Tibial nerve (tissue), 4 donors: ENCODE measurements around the gene HIPK2. TPM values are rescaled to one million over a fixed set of nuclear protein-coding genes. Genes with fewer than 3 reads are reported as not detected.
A peak's percentile ranks its signal among the peaks of the same experiment; 100 is the strongest.

Source experiments
- DNase-seq, 2 donors: peaks; one replicate each; pipeline ENCODE4 v3.0.0-alpha.2; 2019; ENCODE audit warnings: low spot score in 2 of 2
- H3K27ac ChIP-seq, 4 donors: fragments of 200-600 bp; sonication (generic) in 3 of 4; one replicate each; pipeline ENCODE4 v1.5.1; 2017 to 2019; ENCODE audit warnings: mild to moderate bottlenecking in 1 of 4
- H3K27me3 ChIP-seq, 2 donors: fragments of 200-600 bp; sonication (generic) in 1 of 2; one replicate each; pipeline versions ENCODE4 v1.5.1 to v1.6.0; 2017 to 2019
- H3K36me3 ChIP-seq, 3 donors: fragments of 200-600 bp; sonication (generic); one replicate each; pipeline ENCODE4 v1.5.1; 2018 to 2019
- H3K4me1 ChIP-seq, 4 donors: fragments of 200-600 bp; sonication (generic) in 3 of 4; one replicate each; pipeline ENCODE4 v1.5.1; 2017 to 2019
- H3K4me3 ChIP-seq, 4 donors: fragments of 200-600 bp; sonication (generic) in 3 of 4; one replicate each; pipeline ENCODE4 v1.5.1; 2017 to 2019; ENCODE audit warnings: mild to moderate bottlenecking in 1 of 4, moderate library complexity in 1 of 4
- H3K9me3 ChIP-seq, 4 donors: fragments of 200-600 bp; sonication (generic) in 3 of 4; one replicate each; pipeline ENCODE4 v1.5.1; 2017 to 2019
- EP300 ChIP-seq, 2 donors: sonication (generic); formaldehyde crosslinking; IDR thresholded peaks; one replicate each; pipeline ENCODE4 v1.6.1; 2017; ENCODE audit warnings: antibody characterized with exemption in 2 of 2, mild to moderate bottlenecking in 1 of 2
- POLR2A ChIP-seq, 2 donors: fragments of 450-650 bp; IDR thresholded peaks; one replicate each; pipeline ENCODE4 v1.6.1; 2017; ENCODE audit warnings: antibody characterized with exemption in 2 of 2, mild to moderate bottlenecking in 2 of 2, moderate library complexity in 2 of 2
- WGBS, 2 donors: methylation state at CpG; one replicate each; pipeline ENCODE4 v1.1.5; 2018; 5-methylcytosine and 5-hydroxymethylcytosine counted together
- total RNA-seq, 4 donors: library from RNA; depleted of rRNA; stranded (reverse); fragments of >200 nt; gene quantifications; one replicate each; pipeline ENCODE4 v1.1.0, GENCODE V29; 2016
- TF ChIP-seq, protein P1 (sequence below), 5 experiments: fragments of 200-600 bp in 3 of 5; fragments of 450-650 bp in 2 of 5; sonication (generic) in 3 of 5; IDR thresholded peaks; one replicate each; pipeline ENCODE4 v1.5.1; 2016 to 2019; ENCODE audit warnings: antibody characterized with exemption in 5 of 5, mild to moderate bottlenecking in 3 of 5, moderate library complexity in 2 of 5

HIPK2 gene
- total RNA-seq, 4 donors from 2014 or later = 24.9 to 41.1 (median 29.7) TPM

DNA sequence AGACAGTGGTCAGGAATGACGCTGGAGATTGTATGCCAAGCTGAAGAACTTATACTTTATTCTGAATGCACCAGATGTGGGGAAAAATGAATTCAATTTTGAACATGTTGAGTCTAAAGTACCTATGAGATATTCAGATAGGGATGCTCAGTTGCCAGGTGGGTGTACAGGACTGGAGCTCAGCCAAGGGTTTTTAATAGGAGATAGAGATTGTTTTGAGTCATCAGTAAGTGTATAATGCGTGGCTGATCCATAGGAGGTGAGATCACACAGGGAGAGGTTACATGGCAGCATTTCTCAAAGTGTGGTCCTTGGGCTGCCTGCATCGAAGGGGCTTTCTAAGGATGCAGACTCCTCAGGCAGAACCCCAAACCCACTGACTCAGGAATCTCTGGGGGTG lies 6.8 kb upstream of the HIPK2 start:
- 89 to 94% methylated on average over 3 of the region's 3 CpGs for WGBS, 2 donors
- Histone ChIP-seq H3K27me3 (peaks cover 0 to 6% of the 10 kb centered on the region in 2 donors), H3K4me1 (peaks cover 0 to 4% (median 0%) of the 10 kb centered on the region in 4 donors), H3K36me3 (no peaks in the 10 kb centered on the region), H3K4me3 (no peak overlapping the region), H3K27ac (no peak overlapping the region), H3K9me3 (no peaks in the 10 kb centered on the region)
- TF ChIP-seq POLR2A (IDR thresholded peaks at IDR 0.05) (no peak), EP300 (IDR thresholded peaks at IDR 0.05) (no peak)
- TF ChIP-seq, protein P1, sequence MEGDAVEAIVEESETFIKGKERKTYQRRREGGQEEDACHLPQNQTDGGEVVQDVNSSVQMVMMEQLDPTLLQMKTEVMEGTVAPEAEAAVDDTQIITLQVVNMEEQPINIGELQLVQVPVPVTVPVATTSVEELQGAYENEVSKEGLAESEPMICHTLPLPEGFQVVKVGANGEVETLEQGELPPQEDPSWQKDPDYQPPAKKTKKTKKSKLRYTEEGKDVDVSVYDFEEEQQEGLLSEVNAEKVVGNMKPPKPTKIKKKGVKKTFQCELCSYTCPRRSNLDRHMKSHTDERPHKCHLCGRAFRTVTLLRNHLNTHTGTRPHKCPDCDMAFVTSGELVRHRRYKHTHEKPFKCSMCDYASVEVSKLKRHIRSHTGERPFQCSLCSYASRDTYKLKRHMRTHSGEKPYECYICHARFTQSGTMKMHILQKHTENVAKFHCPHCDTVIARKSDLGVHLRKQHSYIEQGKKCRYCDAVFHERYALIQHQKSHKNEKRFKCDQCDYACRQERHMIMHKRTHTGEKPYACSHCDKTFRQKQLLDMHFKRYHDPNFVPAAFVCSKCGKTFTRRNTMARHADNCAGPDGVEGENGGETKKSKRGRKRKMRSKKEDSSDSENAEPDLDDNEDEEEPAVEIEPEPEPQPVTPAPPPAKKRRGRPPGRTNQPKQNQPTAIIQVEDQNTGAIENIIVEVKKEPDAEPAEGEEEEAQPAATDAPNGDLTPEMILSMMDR (IDR thresholded peaks at IDR 0.05) = no peak
- no peak for DNase-seq

DNA sequence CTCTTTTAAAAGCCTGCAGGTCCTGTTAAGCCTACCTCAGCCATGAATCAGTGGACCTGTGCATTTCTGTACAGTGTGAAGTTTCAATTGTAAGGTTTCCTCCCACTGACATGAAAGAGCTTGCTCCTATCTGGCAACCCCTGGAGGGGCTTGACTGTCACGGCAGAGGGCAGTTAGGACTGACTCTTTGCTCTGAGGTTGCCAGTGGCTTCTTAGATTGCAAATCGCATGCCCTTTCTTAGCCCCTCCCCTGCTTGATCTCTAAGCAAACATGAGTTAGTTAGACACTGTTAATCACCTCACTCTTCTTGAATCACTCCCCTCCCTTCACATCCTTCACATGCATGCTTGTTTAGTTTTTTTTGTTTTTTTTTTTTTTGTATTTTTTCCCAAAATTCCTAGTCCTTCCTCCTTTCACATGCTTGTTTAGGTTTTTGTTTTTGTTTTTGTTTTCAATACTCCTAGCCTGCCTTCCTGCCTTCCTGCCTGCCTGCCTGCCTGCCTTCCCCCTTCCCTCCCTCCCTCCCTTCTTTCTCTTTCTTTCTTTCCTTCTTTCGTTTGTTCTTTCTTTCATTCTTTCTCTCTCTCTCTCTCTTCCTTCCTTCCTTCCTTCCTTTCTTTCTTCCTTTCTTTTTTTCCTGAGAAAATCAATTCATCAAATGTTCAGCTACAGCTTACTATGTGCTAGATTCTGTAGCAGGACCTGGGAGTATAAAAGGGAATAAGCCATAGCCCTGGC lies 6.0 kb upstream of the HIPK2 start:
- no peak for DNase-seq
- H3K9me3 ChIP-seq = no peaks in the 10 kb centered on the region
- no peaks in the 10 kb centered on the region for H3K36me3 ChIP-seq
- H3K4me3 ChIP-seq = no peak overlapping the region
- 48 to 51% methylated on average over 3 of the region's 3 CpGs for WGBS, 2 donors
- TF ChIP-seq EP300 (IDR thresholded peaks at IDR 0.05) = no peak
- TF ChIP-seq POLR2A (IDR thresholded peaks at IDR 0.05) = no peak
- TF ChIP-seq, protein P1 (IDR thresholded peaks at IDR 0.05) = no peak
- H3K27ac ChIP-seq = no peak overlapping the region
- H3K27me3 ChIP-seq = peaks cover 0 to 6% of the 10 kb centered on the region in 2 donors
- H3K4me1 ChIP-seq = peaks cover 0 to 6% (median 3%) of the 10 kb centered on the region in 4 donors

DNA sequence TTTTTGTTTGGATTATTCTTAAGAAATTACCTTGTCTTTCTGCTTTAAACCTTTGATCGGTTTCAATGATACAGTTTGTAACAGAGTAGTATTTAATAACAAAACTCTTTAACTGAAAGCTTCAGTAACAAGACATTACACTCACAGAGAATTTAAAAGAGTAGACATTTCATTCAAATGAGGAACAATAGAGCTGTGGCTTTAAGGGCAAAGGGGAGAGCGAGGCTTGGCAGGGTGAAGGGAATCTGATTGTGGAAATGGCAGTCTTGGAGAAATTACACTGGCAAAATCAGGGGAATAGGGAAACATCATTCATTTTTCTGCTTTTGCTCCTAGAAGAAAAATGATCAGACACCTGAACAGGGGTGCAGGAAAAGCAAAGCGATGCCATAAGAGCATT lies 5.1 kb upstream of the HIPK2 start:
- 73 to 75% methylated on average over 3 of the region's 3 CpGs for WGBS, 2 donors
- TF ChIP-seq, protein P1 (IDR thresholded peaks at IDR 0.05) = no peak
- TF ChIP-seq POLR2A (IDR thresholded peaks at IDR 0.05) (no peak), EP300 (IDR thresholded peaks at IDR 0.05) (no peak)
- no peak overlapping the region for H3K27ac ChIP-seq
- H3K9me3 ChIP-seq = no peaks in the 10 kb centered on the region
- H3K4me1 ChIP-seq = peaks cover 0 to 13% (median 8%) of the 10 kb centered on the region in 4 donors
- H3K36me3 ChIP-seq = no peaks in the 10 kb centered on the region
- H3K4me3 ChIP-seq = no peak overlapping the region
- DNase-seq = no peak
- peaks cover 0 to 6% of the 10 kb centered on the region in 2 donors for H3K27me3 ChIP-seq

DNA sequence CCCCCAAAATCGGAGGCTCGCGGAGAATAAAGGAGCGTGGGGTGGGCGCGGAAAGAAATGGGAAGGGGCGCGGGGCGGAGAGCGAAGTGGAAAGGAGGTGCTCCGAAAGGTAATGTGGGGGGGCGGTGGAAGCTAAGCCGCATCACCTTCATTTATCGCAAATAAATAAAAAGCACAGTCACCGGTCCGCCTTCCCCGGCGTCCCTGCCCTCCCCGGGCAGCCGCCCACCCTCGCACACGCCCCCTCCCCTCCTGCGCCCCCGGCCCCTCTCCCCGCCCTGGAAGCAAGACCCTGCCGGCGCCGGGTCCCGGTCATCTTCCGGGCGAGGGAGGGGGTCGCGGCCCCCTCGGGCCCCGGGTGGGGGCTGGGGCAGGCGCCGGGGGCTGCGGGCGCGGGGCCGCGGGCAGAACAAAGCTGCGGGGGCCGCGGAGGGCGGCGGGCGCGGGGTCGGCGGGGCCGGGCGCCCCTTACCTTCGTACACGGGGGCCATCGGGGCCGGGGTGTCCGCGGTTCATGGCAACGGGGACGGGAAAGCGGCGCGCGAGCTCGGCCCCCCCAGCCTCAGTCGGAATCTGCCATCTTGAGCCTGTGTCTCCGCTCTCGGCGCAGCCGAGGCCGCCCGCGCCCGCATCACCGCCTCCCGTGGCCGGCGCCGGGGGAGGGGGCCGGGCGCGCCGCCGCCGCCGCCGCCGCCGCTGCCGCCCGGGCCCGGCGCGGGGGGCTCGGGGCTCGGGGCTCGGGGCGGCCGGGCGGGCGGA lies 486 bp downstream of the HIPK2 start:
- Histone ChIP-seq H3K27ac (peak overlapping the region; percentile 87 to 98 (median 94)), H3K27me3 (no peaks in the 10 kb centered on the region), H3K4me3 (peak overlapping the region; percentile 65 to 97 (median 75)), H3K36me3 (no peaks in the 10 kb centered on the region), H3K9me3 (no peaks in the 10 kb centered on the region), H3K4me1 (peaks cover 0 to 31% (median 10%) of the 10 kb centered on the region in 4 donors)
- TF ChIP-seq, protein P1 (IDR thresholded peaks at IDR 0.05) = no peak
- no peak for TF ChIP-seq EP300 (IDR thresholded peaks at IDR 0.05)
- TF ChIP-seq POLR2A (IDR thresholded peaks at IDR 0.05) = no peak
- 0 to 1% methylated on average over 20 to 25 of the region's 102 CpGs for WGBS, 2 donors
- no peak for DNase-seq
